Fibroblast of lung (primary cell): ENCODE results near the gene TTC33.
"Not testable (repeated sequence)": the region's sequence is repeated elsewhere in the genome, so short reads cannot be mapped to it uniquely, and the experiment has no call there.

ENCODE experiments used
- CTCF ChIP-seq, 2 donors: IDR thresholded peaks in 1 of 2; conservative IDR thresholded peaks in 1 of 2; 1 replicate in 1 of 2; 2 replicates in 1 of 2; pipeline ENCODE4 v1.5.1; 2011 to 2012; ENCODE audit warnings: low read length in 2 of 2, control low read depth in 1 of 2, inconsistent platforms in 1 of 2, low read depth in 1 of 2, mild to moderate bottlenecking in 1 of 2
- EZH2 ChIP-seq: IDR thresholded peaks from 2 replicates; pipeline ENCODE4 v1.5.1; 2012; ENCODE audit warnings: low read length, control low read depth, mild to moderate bottlenecking; ENCODE audit errors: missing control alignments

GRCh38 chr5:40705484-40705883, 50.3 kb downstream of the TTC33 start:
- TF ChIP-seq CTCF (conservative IDR thresholded peaks at IDR 0.05 in 1 of 2, IDR thresholded peaks at IDR 0.05 in 1 of 2; ENCODE audit: low read depth in 1 of 2, low read length in 2 of 2); EZH2: not testable (repeated sequence)
